Smooth muscle cell (in vitro differentiated cells): ENCODE measurements around the gene DNM1. TPM values are rescaled to one million over a fixed set of nuclear protein-coding genes. Genes with fewer than 3 reads are reported as not detected.

Experiments used
- DNase-seq: peaks from one replicate; lab custom pipeline; 2025; ENCODE audit not compliant: unreplicated experiment; lab: John Stamatoyannopoulos, UW
- H2AFZ ChIP-seq: fragments of 200-600 bp; sonication (generic); 2 replicates; pipeline ENCODE4 v1.6.0; 2016; ENCODE audit warnings: antibody characterized with exemption, low read depth, mild to moderate bottlenecking
- H3F3A ChIP-seq: fragments of 200-600 bp; sonication (generic); 2 replicates; pipeline ENCODE4 v1.6.0; 2017; ENCODE audit warnings: antibody characterized with exemption, low read depth
- H3K27ac ChIP-seq: fragments of 200-600 bp; sonication (generic); 2 replicates; pipeline ENCODE4 v1.5.1; 2016; ENCODE audit warnings: low read depth, mild to moderate bottlenecking
- H3K27me3 ChIP-seq: fragments of 200-600 bp; sonication (generic); 2 replicates; pipeline ENCODE4 v1.6.1; 2016; ENCODE audit warnings: low read depth, mild to moderate bottlenecking
- H3K36me3 ChIP-seq: fragments of 200-600 bp; sonication (generic); 2 replicates; pipeline ENCODE4 v1.5.1; 2016; ENCODE audit warnings: low read depth
- H3K4me1 ChIP-seq: fragments of 200-600 bp; sonication (generic); 2 replicates; pipeline ENCODE4 v1.5.1; 2016; ENCODE audit warnings: low read depth
- H3K4me2 ChIP-seq: fragments of 200-600 bp; sonication (generic); 2 replicates; pipeline ENCODE4 v1.6.0; 2016; ENCODE audit warnings: mild to moderate bottlenecking
- H3K4me3 ChIP-seq: fragments of 200-600 bp; sonication (generic); 2 replicates; pipeline ENCODE4 v1.5.1; 2016; ENCODE audit warnings: mild to moderate bottlenecking
- H3K79me2 ChIP-seq: fragments of 200-600 bp; sonication (generic); 2 replicates; pipeline ENCODE4 v1.6.0; 2016; ENCODE audit warnings: low read depth, mild to moderate bottlenecking
- H3K9ac ChIP-seq: fragments of 200-600 bp; sonication (generic); 2 replicates; pipeline ENCODE4 v1.6.0; 2016; ENCODE audit warnings: low read depth
- H3K9me3 ChIP-seq: fragments of 200-600 bp; sonication (generic); replicated peaks from 2 replicates; pipeline ENCODE4 v1.5.1; 2016; ENCODE audit warnings: low read depth
- H4K20me1 ChIP-seq: fragments of 200-600 bp; sonication (generic); 2 replicates; pipeline ENCODE4 v1.6.0; 2016; ENCODE audit warnings: low read depth
- WGBS: methylation state at CpG from one replicate; pipeline ENCODE4 v1.1.7; 2016; ENCODE audit warnings: low lambda C conversion rate; 5-methylcytosine and 5-hydroxymethylcytosine counted together
- polyA plus RNA-seq: library from polyadenylated mRNA; unstranded; fragments of >200 nt; fragmentation: Nextera tagmentation; extraction: Ambion mirVana; gene quantifications from 2 replicates; pipeline ENCODE4 v1.2.1, GENCODE V29; 2016
- total RNA-seq: library from RNA; depleted of rRNA; stranded (reverse); fragments of >200 nt; gene quantifications from 2 replicates; pipeline ENCODE4 v1.2.3, GENCODE V29; 2014
- TF ChIP-seq, protein P1 (sequence below): fragments of 200-600 bp; sonication (generic); IDR thresholded peaks from 2 replicates; pipeline ENCODE4 v1.5.1; 2017; ENCODE audit warnings: borderline replicate concordance, mild to moderate bottlenecking, antibody characterized with exemption; ENCODE audit not compliant: insufficient read depth, poor library complexity, severe bottlenecking

Gene DNM1
- total and polyA plus RNA-seq, 2 experiments from 2014 or later, result 25.3 to 50.7 TPM

DNA sequence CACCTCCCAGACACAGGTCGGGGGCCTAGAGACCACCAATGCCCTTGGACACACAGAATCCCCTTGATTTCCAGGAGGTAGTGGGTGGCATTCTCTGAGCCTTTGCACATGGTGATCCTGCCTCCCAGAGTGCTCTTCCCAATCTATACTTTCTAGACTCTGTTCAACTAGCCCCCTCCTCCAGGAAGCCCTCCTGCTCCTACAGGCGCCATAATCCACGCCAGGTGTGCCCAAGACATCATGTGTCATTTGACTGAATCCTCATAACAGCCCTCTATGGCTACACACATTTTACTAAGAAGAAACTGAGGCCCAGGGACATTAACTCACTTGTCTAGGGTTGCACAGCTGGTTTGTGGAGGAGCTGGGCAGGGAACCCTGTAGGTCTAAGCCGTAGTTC is 36.0 kb upstream of the DNM1 start:
- no peaks in the 10 kb centered on the region for H3K27me3 ChIP-seq
- H3F3A ChIP-seq, result no peaks in the 10 kb centered on the region
- H3K36me3 ChIP-seq, result peaks cover 4% of the 10 kb centered on the region
- H3K27ac ChIP-seq, result no peak overlapping the region
- H3K4me3 ChIP-seq, result no peak overlapping the region
- H2AFZ ChIP-seq, result no peak overlapping the region
- DNase-seq, result no peak
- 91% methylated on average over 4 of the region's 4 CpGs for WGBS
- H3K9ac ChIP-seq, result no peak overlapping the region
- H3K4me2 ChIP-seq, result no peak overlapping the region
- H3K9me3 ChIP-seq, result no peaks in the 10 kb centered on the region
- no peaks in the 10 kb centered on the region for H3K4me1 ChIP-seq
- no peaks in the 10 kb centered on the region for H3K79me2 ChIP-seq
- TF ChIP-seq, protein P1, sequence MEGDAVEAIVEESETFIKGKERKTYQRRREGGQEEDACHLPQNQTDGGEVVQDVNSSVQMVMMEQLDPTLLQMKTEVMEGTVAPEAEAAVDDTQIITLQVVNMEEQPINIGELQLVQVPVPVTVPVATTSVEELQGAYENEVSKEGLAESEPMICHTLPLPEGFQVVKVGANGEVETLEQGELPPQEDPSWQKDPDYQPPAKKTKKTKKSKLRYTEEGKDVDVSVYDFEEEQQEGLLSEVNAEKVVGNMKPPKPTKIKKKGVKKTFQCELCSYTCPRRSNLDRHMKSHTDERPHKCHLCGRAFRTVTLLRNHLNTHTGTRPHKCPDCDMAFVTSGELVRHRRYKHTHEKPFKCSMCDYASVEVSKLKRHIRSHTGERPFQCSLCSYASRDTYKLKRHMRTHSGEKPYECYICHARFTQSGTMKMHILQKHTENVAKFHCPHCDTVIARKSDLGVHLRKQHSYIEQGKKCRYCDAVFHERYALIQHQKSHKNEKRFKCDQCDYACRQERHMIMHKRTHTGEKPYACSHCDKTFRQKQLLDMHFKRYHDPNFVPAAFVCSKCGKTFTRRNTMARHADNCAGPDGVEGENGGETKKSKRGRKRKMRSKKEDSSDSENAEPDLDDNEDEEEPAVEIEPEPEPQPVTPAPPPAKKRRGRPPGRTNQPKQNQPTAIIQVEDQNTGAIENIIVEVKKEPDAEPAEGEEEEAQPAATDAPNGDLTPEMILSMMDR, result no peak
- H4K20me1 ChIP-seq, result peaks cover 15% of the 10 kb centered on the region

DNA sequence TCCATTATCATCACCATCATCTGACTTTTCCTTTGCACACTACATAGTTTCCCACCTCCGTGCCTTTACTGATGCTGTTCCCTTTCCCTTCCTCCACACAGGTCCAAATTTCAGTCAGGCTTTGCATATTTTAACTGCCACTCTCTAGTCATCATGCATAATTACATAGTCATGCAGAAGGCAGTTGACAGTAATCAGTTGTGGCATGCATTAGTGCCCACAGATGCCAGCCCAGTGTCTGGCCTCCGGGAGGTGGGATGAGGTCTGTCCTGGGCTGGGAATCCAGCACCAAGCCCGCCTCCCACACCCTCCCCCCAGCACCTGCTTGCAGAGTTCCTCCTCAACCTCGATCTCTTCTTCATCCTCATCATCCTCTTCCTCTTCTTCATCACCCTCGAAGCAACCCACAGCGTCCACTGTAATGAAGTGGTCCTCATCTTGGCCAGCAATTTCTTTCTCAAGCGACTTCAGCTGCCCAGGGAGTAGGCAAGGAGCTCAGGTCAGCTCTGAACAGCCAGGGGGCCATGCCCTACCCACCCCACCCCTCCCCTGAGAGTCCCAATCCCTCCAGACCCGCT is 34.4 kb upstream of the DNM1 start:
- H4K20me1 ChIP-seq, result peaks cover 15% of the 10 kb centered on the region
- no peak for DNase-seq
- WGBS, result 96% methylated on average over 8 of the region's 8 CpGs
- no peaks in the 10 kb centered on the region for H3K27me3 ChIP-seq
- TF ChIP-seq, protein P1, result no peak
- no peak overlapping the region for H3K27ac ChIP-seq
- no peak overlapping the region for H3K4me2 ChIP-seq
- peaks cover 4% of the 10 kb centered on the region for H3K36me3 ChIP-seq
- H3K4me1 ChIP-seq, result no peaks in the 10 kb centered on the region
- H3K4me3 ChIP-seq, result no peak overlapping the region
- H3F3A ChIP-seq, result no peaks in the 10 kb centered on the region
- no peak overlapping the region for H2AFZ ChIP-seq
- H3K79me2 ChIP-seq, result no peaks in the 10 kb centered on the region
- no peaks in the 10 kb centered on the region for H3K9me3 ChIP-seq
- H3K9ac ChIP-seq, result no peak overlapping the region

DNA sequence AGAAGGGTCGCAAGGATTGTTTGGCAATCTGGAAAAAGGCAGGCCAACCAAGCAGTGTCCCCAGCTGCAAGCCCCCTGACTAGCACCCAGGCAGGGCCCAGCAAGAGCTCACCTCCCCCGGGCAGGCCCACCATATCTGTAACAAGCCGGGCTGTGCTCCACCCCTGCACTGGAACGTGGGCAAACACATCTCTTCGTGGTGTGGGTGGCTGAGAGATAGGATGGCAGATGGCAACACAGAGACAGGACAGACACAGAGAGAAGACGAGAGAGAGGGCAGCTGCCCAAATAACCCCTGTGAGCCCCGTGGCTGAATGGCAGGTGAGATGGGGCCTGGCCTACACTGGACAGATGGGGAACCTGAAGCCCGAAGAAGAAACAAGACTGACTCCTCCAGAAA is 33.7 kb upstream of the DNM1 start:
- H4K20me1 ChIP-seq, result peaks cover 9% of the 10 kb centered on the region
- H3K27ac ChIP-seq, result no peak overlapping the region
- DNase-seq, result no peak
- H3K4me3 ChIP-seq, result no peak overlapping the region
- no peak overlapping the region for H3K9ac ChIP-seq
- H2AFZ ChIP-seq, result no peak overlapping the region
- no peak overlapping the region for H3K4me2 ChIP-seq
- no peaks in the 10 kb centered on the region for H3K79me2 ChIP-seq
- peaks cover 4% of the 10 kb centered on the region for H3K36me3 ChIP-seq
- TF ChIP-seq, protein P1, result no peak
- H3F3A ChIP-seq, result no peaks in the 10 kb centered on the region
- 94% methylated on average over 8 of the region's 8 CpGs for WGBS
- H3K4me1 ChIP-seq, result no peaks in the 10 kb centered on the region
- no peaks in the 10 kb centered on the region for H3K9me3 ChIP-seq
- no peaks in the 10 kb centered on the region for H3K27me3 ChIP-seq

DNA sequence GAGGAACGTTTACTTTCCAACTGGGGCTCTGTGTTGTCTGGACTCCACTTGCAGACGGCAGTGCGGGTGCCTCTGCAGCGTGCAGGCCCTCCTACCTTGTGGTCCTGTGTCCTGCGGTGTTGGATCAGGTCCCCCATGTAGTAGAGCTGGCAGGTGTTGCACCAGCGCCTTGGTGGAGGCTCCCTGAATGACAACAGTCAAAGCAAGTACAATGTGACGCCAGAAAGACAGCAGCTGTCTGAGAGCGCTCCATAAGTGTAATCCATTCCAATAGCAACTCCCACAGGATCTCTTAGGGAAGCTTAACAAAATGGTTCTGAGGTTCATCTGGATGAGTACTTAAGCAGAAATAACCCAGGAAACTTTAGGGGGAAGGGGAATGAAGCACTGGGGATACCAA is 33.3 kb upstream of the DNM1 start:
- Histone ChIP-seq H3K9ac (no peak overlapping the region), H3K4me2 (no peak overlapping the region), H3K4me3 (no peak overlapping the region), H3K4me1 (no peaks in the 10 kb centered on the region), H3K36me3 (peaks cover 4% of the 10 kb centered on the region), H3K27ac (no peak overlapping the region), H4K20me1 (peaks cover 5% of the 10 kb centered on the region), H3K27me3 (no peaks in the 10 kb centered on the region), H3K79me2 (no peaks in the 10 kb centered on the region), H2AFZ (no peak overlapping the region), H3K9me3 (no peaks in the 10 kb centered on the region), H3F3A (no peaks in the 10 kb centered on the region)
- TF ChIP-seq, protein P1, result no peak
- DNase-seq, result no peak
- WGBS, result 98% methylated on average over 8 of the region's 8 CpGs
